Stimulated activated effector memory CD8-positive, alpha-beta T cell treated with anti-CD3 and anti-CD28 coated beads, Interleukin-12 subunit alpha, Interleukin-12 subunit beta, amount 100 ng/mL, for 72 hours (primary cell): Measurements from ENCODE around the gene PISD.
"Not testable (repeated sequence)": the region's sequence is repeated elsewhere in the genome, so short reads cannot be mapped to it uniquely, and the experiment has no call there.

Source experiments
- ATAC-seq: fragments of 150-1000 bp; cut with Tn5 transposase; 2 replicates; pipeline ENCODE4 v1.10.0; 2021
- DNase-seq, 2 donors: peaks; one replicate each; pipeline ENCODE4 v3.0.0; 2021 to 2022; ENCODE audit warnings: low spot score in 2 of 2
- H3K27ac Mint-ChIP-seq: one replicate; pipeline ENCODE4 v1.8.0; 2022; ENCODE audit warnings: mild to moderate bottlenecking, mixed read lengths
- H3K36me3 Mint-ChIP-seq: one replicate; pipeline ENCODE4 v1.8.0; 2022; ENCODE audit warnings: mild to moderate bottlenecking, mixed read lengths
- H3K4me1 Mint-ChIP-seq: one replicate; pipeline ENCODE4 v1.8.0; 2022; ENCODE audit warnings: mixed read lengths
- H3K4me3 Mint-ChIP-seq: one replicate; pipeline ENCODE4 v1.8.0; 2022; ENCODE audit warnings: mild to moderate bottlenecking, mixed read lengths
- H3K9me3 Mint-ChIP-seq: one replicate; pipeline ENCODE4 v1.8.0; 2022; ENCODE audit warnings: mixed read lengths

Gene PISD

GRCh38 chr22:31610611-31611010 is 51.4 kb downstream of the PISD start:
- Mint-ChIP-seq H3K4me3 (no peak overlapping the region), H3K36me3 (peaks cover 96% of the 10 kb centered on the region), H3K4me1 (peaks cover 23% of the 10 kb centered on the region), H3K27ac (peak overlapping the region; percentile 84), H3K9me3 (no peaks in the 10 kb centered on the region)
- DNase-seq (no peak), ATAC-seq (no peak)

- peak overlapping the region; percentile 84 for H3K27ac Mint-ChIP-seq
- H3K36me3 Mint-ChIP-seq = peaks cover 95% of the 10 kb centered on the region
- H3K4me3 Mint-ChIP-seq = no peak overlapping the region
- H3K9me3 Mint-ChIP-seq = no peaks in the 10 kb centered on the region
- DNase-seq (no peak), ATAC-seq (no peak)
- H3K4me1 Mint-ChIP-seq = peaks cover 14% of the 10 kb centered on the region
These were observed 52.3 kb downstream of the PISD start for GRCh38 chr22:31609716-31610115.

GRCh38 chr22:31607696-31608095 is 54.3 kb downstream of the PISD start:
- H3K36me3 Mint-ChIP-seq = peaks cover 97% of the 10 kb centered on the region
- DNase-seq (no peak), ATAC-seq (no peak)

GRCh38 chr22:31605851-31606585 is 56.0 kb downstream of the PISD start:
- Mint-ChIP-seq H3K27ac (peak overlapping the region; percentile 75), H3K4me3 (no peak overlapping the region), H3K9me3 (no peaks in the 10 kb centered on the region)

More at GRCh38 chr22:31607696-31608095, 54.3 kb downstream of the PISD start:
- no peak overlapping the region for H3K4me3 Mint-ChIP-seq
- H3K9me3 Mint-ChIP-seq = no peaks in the 10 kb centered on the region
- peak overlapping the region; percentile 84 for H3K27ac Mint-ChIP-seq
- H3K4me1 Mint-ChIP-seq = no peaks in the 10 kb centered on the region

GRCh38 chr22:31604746-31605705 is 57.0 kb downstream of the PISD start:
- no peaks in the 10 kb centered on the region for H3K9me3 Mint-ChIP-seq
- no peak overlapping the region for H3K4me3 Mint-ChIP-seq
- ATAC-seq (no peak), DNase-seq (no peak)
- H3K27ac Mint-ChIP-seq = peak overlapping the region; percentile 75
- H3K36me3 Mint-ChIP-seq = peaks cover 97% of the 10 kb centered on the region
- peaks cover 6% of the 10 kb centered on the region for H3K4me1 Mint-ChIP-seq

More at GRCh38 chr22:31605851-31606585, 56.0 kb downstream of the PISD start:
- no peak for DNase-seq
- Mint-ChIP-seq H3K4me1 (no peaks in the 10 kb centered on the region), H3K36me3 (peaks cover 97% of the 10 kb centered on the region)
- ATAC-seq = no peak

GRCh38 chr22:31604137-31604705 is 57.8 kb downstream of the PISD start:
- H3K27ac Mint-ChIP-seq = no peak overlapping the region
- DNase-seq (no peak), ATAC-seq (no peak)
- peaks cover 98% of the 10 kb centered on the region for H3K36me3 Mint-ChIP-seq
- no peaks in the 10 kb centered on the region for H3K9me3 Mint-ChIP-seq
- peaks cover 6% of the 10 kb centered on the region for H3K4me1 Mint-ChIP-seq
- H3K4me3 Mint-ChIP-seq = no peak overlapping the region

GRCh38 chr22:31603574-31603973 is 58.4 kb downstream of the PISD start:
- Mint-ChIP-seq H3K4me1 (peaks cover 6% of the 10 kb centered on the region), H3K4me3 (no peak overlapping the region), H3K9me3 (no peaks in the 10 kb centered on the region), H3K27ac (no peak overlapping the region), H3K36me3 (peaks cover 98% of the 10 kb centered on the region)
- DNase-seq (no peak), ATAC-seq (no peak)

- ATAC-seq = no peak
- Mint-ChIP-seq H3K9me3 (no peaks in the 10 kb centered on the region), H3K4me1 (peaks cover 6% of the 10 kb centered on the region), H3K36me3 (peaks cover 98% of the 10 kb centered on the region), H3K4me3 (no peak overlapping the region), H3K27ac (peak overlapping the region; percentile 68)
- DNase-seq = no peak
These were observed 58.9 kb downstream of the PISD start for GRCh38 chr22:31603081-31603525.

- ATAC-seq (no peak), DNase-seq (no peak)
- peaks cover 98% of the 10 kb centered on the region for H3K36me3 Mint-ChIP-seq
- peaks cover 6% of the 10 kb centered on the region for H3K4me1 Mint-ChIP-seq
- H3K9me3 Mint-ChIP-seq = no peaks in the 10 kb centered on the region
- peak overlapping the region; percentile 68 for H3K27ac Mint-ChIP-seq
- no peak overlapping the region for H3K4me3 Mint-ChIP-seq
These were observed 59.6 kb downstream of the PISD start for GRCh38 chr22:31602259-31602952.

GRCh38 chr22:31595271-31595670 is 66.7 kb downstream of the PISD start:
- H3K36me3 Mint-ChIP-seq = peaks cover 63% of the 10 kb centered on the region
- no peak overlapping the region for H3K4me3 Mint-ChIP-seq
- peak overlapping the region; percentile 46 for H3K27ac Mint-ChIP-seq
- DNase-seq = no peak
- H3K9me3 Mint-ChIP-seq = no peaks in the 10 kb centered on the region
- peaks cover 2% of the 10 kb centered on the region for H3K4me1 Mint-ChIP-seq
- ATAC-seq = no peak

- peaks cover 68% of the 10 kb centered on the region for H3K36me3 Mint-ChIP-seq
- H3K4me1 Mint-ChIP-seq = peaks cover 10% of the 10 kb centered on the region
- not testable (repeated sequence) for H3K4me3 Mint-ChIP-seq, H3K9me3 Mint-ChIP-seq, DNase-seq, H3K27ac Mint-ChIP-seq
- ATAC-seq = peak; percentile 60
These were observed 71.9 kb downstream of the PISD start for GRCh38 chr22:31590161-31590560.

- no peak for ATAC-seq
- DNase-seq = no peak
- Mint-ChIP-seq H3K27ac (no peak overlapping the region), H3K36me3 (peaks cover 69% of the 10 kb centered on the region), H3K4me3 (no peak overlapping the region), H3K4me1 (peaks cover 21% of the 10 kb centered on the region), H3K9me3 (no peaks in the 10 kb centered on the region)
These were observed 72.9 kb downstream of the PISD start for GRCh38 chr22:31588970-31589675.

GRCh38 chr22:31586137-31586920 is 75.7 kb downstream of the PISD start:
- H3K4me1 Mint-ChIP-seq = peaks cover 37% of the 10 kb centered on the region
- peak overlapping the region; percentile 66 for H3K27ac Mint-ChIP-seq
- H3K9me3 Mint-ChIP-seq = no peaks in the 10 kb centered on the region
- DNase-seq (no peak), ATAC-seq (no peak)
- H3K4me3 Mint-ChIP-seq = no peak overlapping the region
- peaks cover 92% of the 10 kb centered on the region for H3K36me3 Mint-ChIP-seq
